H1 (cell line): ENCODE measurements around the gene ASB16. TPM values are rescaled to one million over a fixed set of nuclear protein-coding genes. Genes with fewer than 3 reads are reported as not detected.
A peak's percentile ranks its signal among the peaks of the same experiment; 100 is the strongest.

ENCODE experiments used
- CTCF ChIA-PET: fragments of 300-600 bp; sonication (Branson Sonifier 250); formaldehyde crosslinking; loops from one replicate; lab custom pipeline; 2021; ENCODE audit not compliant: partially characterized antibody; lab: Charles Lee
- POLR2A ChIA-PET: fragments of 300-600 bp; sonication (Branson Sonifier 250); formaldehyde crosslinking; loops from one replicate; lab custom pipeline; 2021; ENCODE audit warnings: inconsistent platforms; ENCODE audit not compliant: partially characterized antibody; lab: Charles Lee
- DNase-seq, 2 experiments: peaks; one replicate each; pipeline versions ENCODE4 v3.0.0 to v3.0.0-alpha.2; 2010 to 2022; ENCODE audit warnings: low spot score in 2 of 2, low read depth in 1 of 2, mixed read lengths in 1 of 2
- FAIRE-seq: peaks from 2 replicates; lab custom pipeline; 2011; peaks lifted over from hg19 to GRCh38; lab: Jason Lieb, UNC
- H2AFZ ChIP-seq: 2 replicates; pipeline ENCODE4 v1.8.1; 2012; ENCODE audit warnings: low read length, inconsistent platforms
- H2AK5ac ChIP-seq: 2 replicates; pipeline ENCODE4 v1.6.1; 2013; ENCODE audit warnings: low read depth, low read length
- H2BK120ac ChIP-seq: replicated peaks from 2 replicates; pipeline ENCODE3; 2013; ENCODE audit warnings: low read depth, low read length, inconsistent platforms
- H2BK12ac ChIP-seq: 2 replicates; pipeline ENCODE4 v1.6.1; 2013; ENCODE audit warnings: low read depth, low read length
- H2BK15ac ChIP-seq: 2 replicates; pipeline ENCODE4 v1.6.1; 2013; ENCODE audit warnings: low read length
- H2BK20ac ChIP-seq: 2 replicates; pipeline ENCODE4 v1.6.1; 2013; ENCODE audit warnings: low read length
- H2BK5ac ChIP-seq: 2 replicates; pipeline ENCODE4 v1.6.1; 2013; ENCODE audit warnings: low read depth, low read length
- H3K14ac ChIP-seq: 2 replicates; pipeline ENCODE4 v1.6.1; 2013; ENCODE audit warnings: inconsistent platforms; ENCODE audit not compliant: insufficient read length
- H3K18ac ChIP-seq: 2 replicates; pipeline ENCODE4 v1.6.1; 2013; ENCODE audit warnings: low read length; ENCODE audit errors: extremely low read depth
- H3K23ac ChIP-seq: 2 replicates; pipeline ENCODE4 v1.6.1; 2013; ENCODE audit warnings: inconsistent platforms; ENCODE audit not compliant: insufficient read length
- H3K23me2 ChIP-seq: 2 replicates; pipeline ENCODE4 v1.6.1; 2013; ENCODE audit warnings: low read depth, low read length
- H3K27ac ChIP-seq: 2 replicates; pipeline ENCODE4 v1.6.1; 2011; ENCODE audit warnings: low read depth, low read length, inconsistent platforms
- H3K27me3 ChIP-seq, 4 experiments: replicated peaks in 1 of 4; 1 replicate in 1 of 4; 2 replicates in 3 of 4; pipeline versions ENCODE4 v1.6.1 to v1.8.1; 2011 to 2013; ENCODE audit warnings: low read length in 3 of 4, mild to moderate bottlenecking in 3 of 4, inconsistent platforms in 2 of 4, mixed read lengths in 2 of 4, moderate library complexity in 1 of 4; ENCODE audit not compliant: control insufficient read depth in 3 of 4, insufficient read depth in 3 of 4; ENCODE audit errors: extremely low read depth in 1 of 4
- H3K36me3 ChIP-seq, 4 experiments: 2 replicates each; pipeline versions ENCODE4 v1.6.1 to v1.8.1; 2011 to 2013; ENCODE audit warnings: mild to moderate bottlenecking in 4 of 4, low read length in 3 of 4, moderate library complexity in 2 of 4, control low read depth in 1 of 4, inconsistent platforms in 1 of 4; ENCODE audit not compliant: insufficient read depth in 4 of 4, control insufficient read depth in 2 of 4
- H3K4ac ChIP-seq: replicated peaks from 2 replicates; pipeline ENCODE3; 2013; ENCODE audit warnings: low read length, low read depth, mixed read lengths, inconsistent platforms; ENCODE audit not compliant: insufficient read length
- H3K4me1 ChIP-seq, 4 experiments: replicated peaks in 1 of 4; 1 replicate in 1 of 4; 2 replicates in 3 of 4; pipeline versions ENCODE4 v1.6.1 to v1.8.1; 2011 to 2013; ENCODE audit warnings: low read length in 3 of 4, inconsistent platforms in 2 of 4, mixed read lengths in 1 of 4; ENCODE audit not compliant: insufficient read depth in 4 of 4, control insufficient read depth in 3 of 4
- H3K4me2 ChIP-seq, 2 experiments: 2 replicates each; pipeline versions ENCODE4 v1.6.1 to v1.8.1; 2011 to 2013; ENCODE audit warnings: low read depth in 2 of 2, low read length in 2 of 2, control low read depth in 1 of 2, inconsistent platforms in 1 of 2, mild to moderate bottlenecking in 1 of 2; ENCODE audit not compliant: insufficient read depth in 1 of 2
- H3K4me3 ChIP-seq, 4 experiments: fragments of 200-600, 300-600 bp in 1 of 4; sonication (generic), shearing (Covaris generic), sonication (Bioruptor Twin) in 1 of 4; 2 replicates each; pipeline versions ENCODE4 v1.5.1 to v1.8.1; 2011 to 2016; ENCODE audit warnings: low read length in 4 of 4, low read depth in 3 of 4, control low read depth in 2 of 4, inconsistent platforms in 2 of 4, mild to moderate bottlenecking in 2 of 4, mixed read lengths in 1 of 4, moderate library complexity in 1 of 4; ENCODE audit not compliant: insufficient read depth in 2 of 4; ENCODE audit errors: extremely low read depth in 1 of 4
- H3K56ac ChIP-seq: replicated peaks from 2 replicates; pipeline ENCODE3; 2013; ENCODE audit warnings: low read depth, mild to moderate bottlenecking, mixed read lengths, low read length, inconsistent platforms; ENCODE audit not compliant: insufficient read length
- H3K79me1 ChIP-seq: 2 replicates; pipeline ENCODE4 v1.6.1; 2013; ENCODE audit warnings: low read depth, low read length, control low read depth
- H3K79me2 ChIP-seq, 2 experiments: 2 replicates each; pipeline versions ENCODE4 v1.6.1 to v1.8.1; 2012 to 2013; ENCODE audit warnings: low read length in 2 of 2, mild to moderate bottlenecking in 2 of 2, inconsistent platforms in 1 of 2; ENCODE audit not compliant: insufficient read depth in 2 of 2, control insufficient read depth in 1 of 2
- H3K9ac ChIP-seq, 4 experiments: replicated peaks in 1 of 4; 1 replicate in 1 of 4; 2 replicates in 3 of 4; pipeline versions ENCODE4 v1.6.1 to v1.8.1; 2011 to 2013; ENCODE audit warnings: low read depth in 3 of 4, low read length in 3 of 4, control low read depth in 2 of 4, mild to moderate bottlenecking in 2 of 4, moderate library complexity in 2 of 4, inconsistent platforms in 1 of 4; ENCODE audit errors: extremely low read depth in 1 of 4
- H3K9me3 ChIP-seq, 2 experiments: 2 replicates each; pipeline versions ENCODE4 v1.6.1 to v1.8.1; 2012 to 2013; ENCODE audit warnings: mild to moderate bottlenecking in 2 of 2, moderate library complexity in 2 of 2, control low read depth in 1 of 2, inconsistent platforms in 1 of 2, low read depth in 1 of 2, low read length in 1 of 2, mixed read lengths in 1 of 2; ENCODE audit not compliant: insufficient read depth in 2 of 2
- H4K20me1 ChIP-seq, 2 experiments: replicated peaks in 1 of 2; 2 replicates each; pipeline versions ENCODE3 to v1.8.1; 2011 to 2013; ENCODE audit warnings: inconsistent platforms in 2 of 2, low read length in 2 of 2, mild to moderate bottlenecking in 1 of 2; ENCODE audit not compliant: insufficient read depth in 2 of 2, control insufficient read depth in 1 of 2
- H4K5ac ChIP-seq: 2 replicates; pipeline ENCODE4 v1.6.1; 2013; ENCODE audit warnings: low read length, low read depth, mixed read lengths, inconsistent platforms; ENCODE audit not compliant: insufficient read length
- H4K8ac ChIP-seq: 2 replicates; pipeline ENCODE4 v1.8.0; 2013; ENCODE audit warnings: mild to moderate bottlenecking, moderate library complexity, low read length, inconsistent platforms; ENCODE audit not compliant: insufficient read depth; ENCODE audit errors: extremely low read depth
- H4K91ac ChIP-seq: replicated peaks from 2 replicates; pipeline ENCODE3; 2013; ENCODE audit warnings: low read length, mixed read lengths, inconsistent platforms; ENCODE audit not compliant: insufficient read length
- SUZ12 ChIP-seq: fragments of 200-600 bp; sonication (generic); IDR thresholded peaks from 2 replicates; pipeline ENCODE4 v1.6.1; 2012; ENCODE audit warnings: mild to moderate bottlenecking, inconsistent platforms, low read length, moderate library complexity, mixed read lengths
- WGBS, 2 experiments: shearing (Covaris generic) in 1 of 2; methylation state at CpG; one replicate each; pipeline versions ENCODE4 v1.1.6 to v1.1.7; 2013 to 2015; ENCODE audit warnings: low lambda C conversion rate in 2 of 2, mixed read lengths in 2 of 2, inconsistent platforms in 1 of 2, low coverage in 1 of 2, missing lambda C conversion rate in 1 of 2; ENCODE audit not compliant: insufficient replicate concordance in 2 of 2, insufficient coverage in 1 of 2, insufficient read length in 1 of 2; ENCODE audit errors: extremely low coverage in 1 of 2, missing lambda C conversion rate in 1 of 2; 5-methylcytosine and 5-hydroxymethylcytosine counted together
- polyA plus RNA-seq, 7 experiments: library from polyadenylated mRNA; depleted of rRNA in 3 of 7; stranded (reverse) in 5 of 7; unstranded in 2 of 7; fragments of >200 nt in 5 of 7; fragments of 200-250 nt in 2 of 7; gene quantifications; 1 replicate in 5 of 7; 2 replicates in 1 of 7; 4 replicates in 1 of 7; pipeline versions ENCODE4 v1.2.1 to v1.2.3, GENCODE V29; 2011 to 2013; ENCODE audit warnings: missing spikeins in 2 of 7, mixed read lengths in 2 of 7
- total RNA-seq: library from RNA; stranded (reverse); fragmentation: NEBNext Ultra II Directional; extraction: Animal tissue kit (Norgen Biotek cat#: 25700); gene quantifications from 2 replicates; pipeline ENCODE4 v1.2.1, GENCODE V29; 2021

Gene ASB16
- total and polyA plus RNA-seq, 2 of the 8 experiments (the other 6 are each of a cell fraction or from before 2014, with no cell fraction given), result 0.05 TPM; not detected in 1

DNA sequence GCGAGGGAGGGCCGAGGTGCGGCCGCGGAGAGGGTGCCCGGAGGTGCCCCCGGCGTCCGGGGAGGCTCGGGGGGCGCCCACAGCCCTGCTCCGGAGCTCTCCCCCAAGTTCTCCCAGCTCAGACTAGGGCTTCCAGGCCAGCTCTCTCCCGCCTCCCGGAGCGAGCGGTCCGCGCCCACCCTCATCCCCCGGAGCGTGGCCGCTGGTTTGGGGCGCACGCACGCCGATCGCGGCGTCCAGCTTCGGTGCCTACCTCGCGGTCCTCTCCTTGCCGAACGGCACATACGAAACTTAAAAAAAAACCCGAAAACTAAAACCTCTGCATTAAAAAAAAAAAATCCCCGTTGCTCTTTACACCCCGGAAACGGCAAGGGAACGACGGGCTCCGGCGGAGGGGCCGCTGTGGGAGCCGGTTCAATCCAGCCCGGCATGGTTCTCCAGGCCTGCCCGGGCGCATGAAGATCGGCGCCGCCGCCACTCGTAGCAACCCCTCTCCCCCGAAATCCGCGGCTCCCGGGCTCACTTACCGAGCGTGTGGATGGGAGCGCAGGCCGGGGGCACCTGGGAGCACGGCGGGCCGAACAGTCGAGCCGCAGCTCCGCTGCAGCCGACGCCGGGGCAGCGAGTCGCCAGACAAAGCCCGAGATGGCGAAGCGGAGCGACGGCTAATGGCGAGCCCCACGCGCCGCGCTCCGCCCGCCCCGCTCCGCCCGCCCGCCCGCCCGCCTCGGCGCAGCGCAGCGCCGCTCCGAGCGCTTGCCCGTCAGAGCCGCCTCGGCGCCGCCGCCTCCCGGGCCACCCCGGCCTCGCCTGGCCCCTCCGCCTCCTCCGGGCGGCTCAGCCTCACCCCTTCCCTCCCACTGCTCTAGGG is 49.9 kb downstream of the ASB16 start:
- peak overlapping the region; percentile 85 for H4K5ac ChIP-seq
- DNase-seq (peak in 1 of 2 experiments; percentile 72), FAIRE-seq (no peak)
- no peak overlapping the region for H3K4ac ChIP-seq
- H3K14ac ChIP-seq, result no peak overlapping the region
- H3K56ac ChIP-seq, result peak overlapping the region; percentile 97
- H4K91ac ChIP-seq, result peak overlapping the region; percentile 90
- peak overlapping the region; percentile 84 to 97 for H3K4me2 ChIP-seq
- POLR2A ChIA-PET, result interaction anchor here (0.6 to 4.9 kb wide), 31 partner anchors 9 to 143 kb away, joined by 3 to 58 read pairs (median 4); partner anchors contain the start of genes ASB16, GRN, RUNDC3A and SLC25A39
- no peak overlapping the region for H2AFZ ChIP-seq
- H3K27me3 ChIP-seq, result no peaks in the 10 kb centered on the region
- H4K8ac ChIP-seq, result peak overlapping the region; percentile 99; the same call in 1 of the 2 replicates
- H3K23ac ChIP-seq, result no peak overlapping the region
- 2% methylated on average over 38 of the region's 108 CpGs; no CpG with 5 or more reads in 1 of the 2 experiments for WGBS, 2 experiments
- 0 out of 2 replicates have a peak overlapping the region, but pooled peaks have one; percentile 30 for H2AK5ac ChIP-seq
- H3K79me2 ChIP-seq, result peaks cover 11 to 23% of the 10 kb centered on the region in 2 experiments
- H3K27ac ChIP-seq, result peak overlapping the region; percentile 87
- H2BK15ac ChIP-seq, result peak overlapping the region; percentile 61; the same call in 1 of the 2 replicates
- peaks cover 21% of the 10 kb centered on the region for H3K23me2 ChIP-seq
- H4K20me1 ChIP-seq, result peaks cover 0 to 4% of the 10 kb centered on the region in 2 experiments
- H2BK5ac ChIP-seq, result peak overlapping the region; percentile 90; the same call in 1 of the 2 replicates
- H3K9ac ChIP-seq, result peak overlapping the region; percentile 67 to 96 (median 92)
- no peak overlapping the region for H2BK20ac ChIP-seq
- H3K79me1 ChIP-seq, result peaks cover 9% of the 10 kb centered on the region
- peaks cover 11 to 17% (median 14%) of the 10 kb centered on the region in 4 experiments; a peak in 7 of 8 replicates for H3K36me3 ChIP-seq
- H3K18ac ChIP-seq, result peak overlapping the region; percentile 97
- H3K4me3 ChIP-seq, result peak overlapping the region; percentile 79 to 100 (median 88)
- H2BK120ac ChIP-seq, result no peak overlapping the region
- H3K9me3 ChIP-seq, result no peaks in the 10 kb centered on the region
- peaks cover 4 to 21% (median 5%) of the 10 kb centered on the region in 4 experiments; a peak in 6 of 7 replicates for H3K4me1 ChIP-seq
- no peak overlapping the region for H2BK12ac ChIP-seq
- CTCF ChIA-PET, result interaction anchor here (0.8 to 3.3 kb wide), 17 partner anchors 10 to 142 kb away, joined by 3 to 26 read pairs (median 5); partner anchors contain the start of genes GRN and RUNDC3A
- TF ChIP-seq SUZ12, result no peak
